Putamen (tissue), 1 donor: ENCODE measurements around the gene PLA2G15.
A peak's percentile ranks its signal among the peaks of the same experiment; 100 is the strongest.

ENCODE experiments used
- DNase-seq: peaks from one replicate; pipeline ENCODE4 v3.0.0-alpha.2; 2016; ENCODE audit warnings: low spot score

PLA2G15 gene

DNA sequence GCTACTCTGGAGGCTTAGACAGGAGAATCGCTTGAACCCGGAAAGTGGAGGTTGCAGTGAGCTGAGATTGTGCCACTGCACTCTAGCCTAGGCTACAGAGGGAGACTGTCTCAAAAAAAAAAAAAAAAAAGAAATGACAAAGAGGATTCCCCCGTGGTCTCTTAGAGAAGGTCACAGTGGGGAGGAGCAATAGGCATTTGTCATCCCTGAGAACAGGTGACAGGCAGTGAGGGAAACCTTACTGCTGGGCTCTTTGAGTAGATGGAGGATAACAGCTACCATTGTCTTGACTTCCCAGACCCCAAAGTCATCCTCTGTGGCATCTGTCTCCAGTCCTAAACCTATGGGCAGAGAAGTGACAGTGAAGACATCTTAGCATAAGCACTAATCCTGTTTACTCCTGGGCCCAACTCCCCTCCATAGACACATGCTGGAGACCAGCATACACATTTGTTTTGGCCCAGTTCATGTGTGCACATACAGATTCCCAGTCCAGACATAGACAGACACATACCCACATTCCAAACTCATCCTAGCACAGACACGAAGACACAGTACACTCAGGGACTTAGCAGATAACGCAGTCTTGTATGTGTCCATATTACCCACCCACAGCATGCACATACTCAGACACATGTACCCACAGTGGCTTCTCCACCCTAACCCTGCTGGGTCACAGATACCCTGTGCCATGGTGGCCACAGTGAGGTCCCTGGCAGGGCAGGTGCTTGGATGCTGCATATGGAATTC lies 11.9 kb upstream of the PLA2G15 start:
- no peak for DNase-seq

DNA sequence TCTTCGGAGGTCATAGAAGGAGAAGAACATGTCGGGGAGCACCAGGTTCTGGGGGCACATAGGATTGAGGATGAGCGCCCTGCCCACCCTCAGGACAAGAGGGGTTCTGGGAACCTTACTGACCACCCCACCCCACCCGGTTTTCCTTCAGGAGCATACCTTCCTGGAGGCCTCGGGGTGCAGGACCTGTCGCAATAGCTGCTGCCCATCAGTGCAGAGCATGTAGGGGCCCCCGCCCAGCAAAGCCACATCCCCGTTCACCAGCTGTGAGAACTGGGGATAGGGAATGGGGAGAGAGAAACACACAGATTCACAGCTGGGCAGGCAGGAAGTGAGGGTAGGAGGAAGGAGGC lies 11.4 kb upstream of the PLA2G15 start:
- no peak for DNase-seq

DNA sequence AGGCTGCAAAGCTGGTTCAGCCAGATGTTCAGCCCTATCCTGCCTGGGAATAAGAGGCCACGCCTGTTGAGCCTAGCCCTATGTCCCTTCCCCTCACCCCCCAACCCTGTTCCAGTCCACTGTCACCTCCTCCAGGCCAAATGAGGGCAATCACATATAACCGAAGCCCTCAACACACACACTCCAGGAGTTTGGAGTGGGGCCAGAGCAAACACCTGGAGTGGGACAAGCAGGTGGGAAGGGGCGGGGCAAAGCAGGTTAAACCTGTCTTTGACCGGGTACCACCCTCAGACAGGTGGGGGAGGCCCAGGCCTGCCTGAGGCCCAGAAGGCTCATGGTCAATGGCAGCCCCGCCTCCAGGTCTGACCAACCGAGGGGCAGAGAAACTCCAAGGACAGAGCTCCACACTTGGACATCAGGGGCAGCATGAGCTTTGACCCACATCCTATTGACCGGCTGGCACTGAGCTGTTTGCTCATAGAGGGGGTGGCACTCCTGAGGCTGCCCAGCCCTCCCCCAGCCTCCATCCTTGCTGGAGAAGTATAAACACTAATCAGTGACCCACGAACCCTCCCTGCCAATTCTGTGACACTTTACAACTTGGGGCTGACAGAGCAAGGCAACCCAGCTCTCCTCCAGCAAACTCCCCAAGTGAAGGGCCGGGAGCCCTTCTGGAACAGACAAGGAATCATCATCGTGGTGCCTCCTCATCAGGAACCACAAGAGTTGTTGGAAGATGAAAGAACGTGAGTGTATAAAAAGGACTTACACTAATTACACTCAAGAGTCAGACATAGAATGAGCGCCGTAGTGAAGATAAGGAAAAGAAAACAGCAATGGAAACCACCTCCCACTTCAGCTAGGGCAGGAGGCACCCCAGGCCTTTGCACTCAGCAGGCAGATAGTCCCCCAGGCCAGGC lies 10.7 kb upstream of the PLA2G15 start:
- no peak for DNase-seq

DNA sequence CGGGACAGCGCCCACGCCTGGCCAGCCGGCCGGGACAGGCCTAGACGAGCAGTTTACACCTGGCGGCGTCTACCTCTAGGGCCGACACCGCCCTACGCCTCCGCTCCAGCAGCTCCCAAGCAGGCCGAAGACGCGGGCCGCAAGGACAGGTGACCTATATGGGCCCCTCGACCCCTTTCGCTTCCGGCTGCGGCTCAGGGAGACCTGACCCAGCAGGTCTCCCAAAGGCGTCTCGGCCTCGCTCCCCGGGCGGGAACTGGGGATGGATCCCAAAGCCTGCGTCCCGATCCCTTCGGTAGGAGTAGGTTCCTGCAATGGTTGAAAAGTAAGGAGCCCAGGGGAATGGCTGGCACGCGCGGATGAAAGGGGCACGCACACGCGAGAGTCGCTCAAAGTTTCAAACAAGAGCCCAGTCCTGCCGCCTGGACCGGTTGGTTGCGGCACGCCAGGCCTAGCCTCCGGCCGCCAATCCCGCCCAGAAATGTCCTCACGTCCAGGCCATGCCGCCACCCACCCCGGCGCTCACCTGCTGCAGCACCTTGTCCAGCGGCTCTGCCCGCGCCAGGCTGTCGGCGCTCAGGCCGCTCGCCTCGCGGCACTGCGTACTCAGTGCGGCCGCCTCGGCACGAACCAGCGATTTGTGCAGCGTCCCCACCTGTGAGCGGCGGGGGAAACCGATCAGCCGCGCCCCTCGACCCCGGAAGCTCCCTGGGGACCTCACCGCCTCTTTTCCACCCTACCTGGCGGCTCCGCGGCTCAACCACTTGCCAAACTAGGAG lies 9.9 kb upstream of the PLA2G15 start:
- no peak for DNase-seq

DNA sequence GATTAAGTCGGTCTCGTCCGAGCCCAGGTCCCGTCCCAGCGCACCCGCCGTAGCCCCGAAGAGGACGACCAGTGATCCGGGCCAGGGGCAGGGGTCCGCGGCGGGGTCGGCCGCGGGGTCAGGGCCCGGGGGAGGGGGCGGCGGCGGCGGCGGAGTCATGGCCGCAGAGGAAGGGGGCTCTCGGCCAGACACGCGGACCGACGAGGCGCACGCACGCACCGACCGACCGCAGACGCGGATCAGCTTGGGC lies 9.4 kb upstream of the PLA2G15 start, which contains the start of gene ESRP2:
Gene ESRP2, minus strand, starts transcription at position 241 of the 250 bp plus-strand sequence. Its CDS starts 82 bp downstream, at position 159.
- no peak for DNase-seq

DNA sequence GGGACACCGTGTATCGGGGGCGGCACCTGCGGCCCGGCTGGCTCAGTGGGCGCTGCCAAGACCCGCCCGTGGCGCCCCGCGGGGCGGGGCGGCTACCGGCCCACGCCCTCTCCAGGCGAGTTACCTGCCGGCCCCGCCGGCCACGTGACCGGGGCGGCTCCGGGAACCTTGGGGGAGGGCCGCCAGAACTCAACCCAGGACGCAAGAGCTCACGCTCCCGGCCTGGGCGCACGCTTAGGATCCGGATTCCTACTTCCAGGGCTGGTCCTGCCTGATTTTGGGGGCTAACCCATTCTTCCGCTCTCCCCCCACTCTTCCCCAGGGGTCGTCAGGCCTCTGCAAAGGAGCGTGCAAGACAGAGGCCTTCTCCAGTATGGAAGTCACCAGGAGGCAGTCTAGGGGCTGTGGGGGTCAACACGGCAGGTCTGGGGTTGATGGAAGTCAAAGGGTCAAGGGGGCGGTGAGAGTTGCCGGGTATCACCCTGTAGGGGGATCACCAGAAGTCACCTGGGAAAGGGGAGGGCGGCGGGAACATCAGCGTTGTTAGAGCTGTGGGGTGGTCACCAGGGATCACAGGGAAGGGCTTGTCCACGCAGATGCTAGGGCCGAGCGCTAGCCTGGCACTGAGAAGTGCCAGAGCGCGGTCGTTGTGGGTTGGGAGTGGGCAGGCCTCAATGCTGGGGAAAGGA lies 8.9 kb upstream of the PLA2G15 start:
- DNase-seq: no peak

DNA sequence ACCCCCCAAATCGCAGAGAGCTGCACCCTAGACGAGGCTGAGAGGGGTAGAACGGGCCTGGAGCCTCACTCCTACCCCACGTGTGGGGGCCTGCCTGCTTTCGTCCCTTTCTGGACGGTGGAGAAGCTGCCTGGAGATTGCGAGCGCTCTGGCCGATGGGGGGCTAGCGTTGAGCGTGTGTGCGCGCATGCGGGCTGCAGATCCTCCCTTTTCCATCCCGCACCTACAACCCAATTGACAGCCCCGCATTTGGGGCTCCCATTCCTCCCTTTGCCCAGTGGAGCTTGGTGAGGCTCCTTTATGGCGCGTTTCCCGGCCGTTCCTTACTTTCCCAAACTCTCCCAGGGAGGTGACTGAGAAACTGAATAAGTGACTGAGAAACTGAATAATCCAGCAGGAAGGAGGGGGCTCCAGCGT lies 8.3 kb upstream of the PLA2G15 start:
- DNase-seq: no peak

DNA sequence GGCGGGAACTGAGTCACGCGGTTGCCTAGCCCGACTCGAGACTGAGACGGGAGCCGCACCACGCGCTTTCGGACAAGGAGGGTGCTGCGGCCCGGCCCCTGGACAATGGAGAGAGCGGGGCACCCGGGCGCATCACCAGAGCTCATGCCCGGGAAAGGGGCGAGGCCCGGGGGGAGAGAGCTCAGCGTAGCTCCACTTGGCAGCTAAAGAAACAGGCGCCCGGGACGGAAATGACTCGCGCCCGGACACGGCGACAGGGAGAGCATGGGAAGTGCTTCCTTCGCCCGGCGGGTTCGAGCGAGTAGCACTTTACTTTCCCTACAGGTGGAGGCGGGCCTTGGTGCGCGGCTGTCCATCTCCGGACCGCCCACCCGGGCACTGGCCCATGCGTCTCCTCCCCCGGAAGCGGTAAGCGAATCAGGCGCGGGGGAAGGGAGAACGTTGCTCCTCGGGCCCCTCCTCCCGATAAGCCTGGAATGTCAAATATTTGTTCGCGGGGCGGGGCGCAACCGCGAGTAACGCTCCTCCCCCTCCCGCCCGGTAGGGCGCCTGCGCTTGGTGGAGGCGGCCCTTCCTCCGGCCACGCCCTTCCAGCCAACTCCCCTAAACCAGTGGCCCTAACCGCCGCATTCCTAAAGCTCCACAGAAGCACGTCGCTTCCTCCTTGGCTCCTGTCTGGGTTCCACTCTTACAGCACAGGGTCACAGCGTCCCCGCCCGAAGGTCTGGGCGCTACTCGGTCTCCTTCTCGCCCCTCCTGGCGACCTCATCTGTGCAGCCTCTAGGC lies 7.7 kb upstream of the PLA2G15 start:
- DNase-seq: peak; percentile 94

DNA sequence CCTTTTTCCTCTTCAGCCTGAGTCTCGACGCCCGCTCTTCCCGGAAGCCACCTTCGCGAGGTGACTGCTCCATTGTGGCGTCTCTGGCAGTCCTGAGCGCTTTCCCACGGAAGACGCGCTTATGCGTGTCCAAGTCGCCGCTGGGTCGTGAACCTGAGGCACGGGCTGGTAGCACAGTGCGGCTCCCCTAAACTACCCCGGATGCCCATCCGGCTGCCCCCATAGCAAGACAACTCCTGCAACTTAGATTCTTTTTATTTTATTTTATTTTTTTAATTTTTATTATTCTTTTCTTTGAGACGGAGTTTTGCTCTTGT lies 7.2 kb upstream of the PLA2G15 start:
- DNase-seq: no peak

DNA sequence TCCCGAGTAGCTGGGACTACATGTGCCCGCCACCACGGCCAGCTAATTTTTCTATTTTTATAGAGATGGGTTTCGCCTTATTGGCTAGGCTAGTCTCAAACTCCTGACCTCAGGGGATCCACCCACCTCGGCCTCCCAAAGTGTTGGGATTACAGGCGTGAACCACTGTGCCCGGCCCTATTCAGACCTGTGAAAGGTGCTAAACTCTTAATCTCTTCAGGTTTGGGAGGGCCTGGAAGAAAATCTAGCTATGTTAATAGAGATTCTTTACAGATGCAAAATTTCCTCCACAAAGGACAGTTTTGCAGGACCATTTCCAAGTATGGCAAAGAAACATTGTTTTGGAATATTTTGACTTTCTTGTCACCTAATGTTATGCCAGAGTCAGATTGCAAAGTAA lies 3.1 kb upstream of the PLA2G15 start:
- DNase-seq: no peak

DNA sequence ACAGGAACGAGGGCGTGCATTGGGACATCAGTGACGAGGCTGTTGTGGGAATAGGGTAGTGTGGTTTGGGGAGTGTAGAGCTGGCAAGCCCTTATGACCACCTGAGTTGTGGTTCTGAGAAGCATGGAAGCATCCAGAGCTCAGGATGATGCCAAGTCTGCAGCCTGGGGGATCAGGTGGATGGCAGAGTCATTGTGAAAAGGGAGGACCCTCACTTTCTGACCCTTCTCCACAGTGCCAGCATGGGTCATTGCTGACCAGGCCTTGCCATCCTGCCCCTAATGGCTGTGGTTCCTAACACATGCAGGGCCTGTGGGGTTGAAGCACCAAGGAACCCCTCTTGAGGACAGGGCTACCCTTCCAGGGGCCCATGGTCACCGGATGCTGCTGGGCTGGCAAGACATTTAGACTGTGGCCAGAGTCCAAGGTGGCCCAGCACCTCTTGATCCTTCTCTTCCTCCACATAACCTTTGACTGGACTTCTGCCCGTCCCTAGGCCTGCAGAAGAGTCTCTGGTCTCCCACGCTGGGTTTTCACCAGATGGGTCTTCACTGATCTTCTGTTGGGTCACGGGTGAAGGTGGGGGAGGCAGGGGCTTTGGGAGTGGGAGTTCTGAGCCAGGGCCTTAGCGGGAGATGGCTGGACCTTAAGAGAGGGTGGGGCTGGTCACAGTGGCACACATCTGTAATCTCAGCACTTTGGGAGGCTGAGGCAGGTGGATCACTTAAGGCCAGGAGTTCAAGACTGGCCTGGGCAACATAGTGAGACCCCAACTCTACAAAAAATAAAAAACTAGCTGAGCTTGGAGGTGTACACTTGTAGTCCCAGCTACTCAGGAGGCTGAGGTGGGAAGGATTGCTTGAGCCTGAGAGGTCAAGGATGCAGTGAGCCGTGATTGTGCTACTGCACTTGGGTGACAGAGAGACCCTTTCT lies 2.0 kb upstream of the PLA2G15 start:
- no peak for DNase-seq

DNA sequence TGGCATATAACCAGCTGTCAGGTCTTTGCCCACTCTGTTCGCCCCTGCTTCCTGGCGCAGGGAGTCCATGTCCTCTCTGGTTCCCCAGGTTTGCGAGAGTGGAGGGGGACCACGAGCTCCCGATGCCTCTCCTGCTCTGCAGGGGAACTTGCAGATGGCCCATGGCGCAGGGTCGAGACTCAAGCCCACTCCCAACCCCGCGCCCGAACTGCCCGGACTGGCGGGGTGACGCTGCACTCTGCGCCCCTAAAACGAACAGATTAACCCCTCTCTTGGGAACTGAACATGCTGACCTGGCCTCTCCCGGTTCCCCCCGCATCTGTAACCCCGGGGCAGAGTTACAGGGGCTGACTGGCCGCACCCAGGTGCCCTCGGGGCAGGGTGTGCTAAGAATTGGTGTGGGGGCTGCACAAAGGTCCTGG lies 681 bp upstream of the PLA2G15 start:
- DNase-seq: no peak

DNA sequence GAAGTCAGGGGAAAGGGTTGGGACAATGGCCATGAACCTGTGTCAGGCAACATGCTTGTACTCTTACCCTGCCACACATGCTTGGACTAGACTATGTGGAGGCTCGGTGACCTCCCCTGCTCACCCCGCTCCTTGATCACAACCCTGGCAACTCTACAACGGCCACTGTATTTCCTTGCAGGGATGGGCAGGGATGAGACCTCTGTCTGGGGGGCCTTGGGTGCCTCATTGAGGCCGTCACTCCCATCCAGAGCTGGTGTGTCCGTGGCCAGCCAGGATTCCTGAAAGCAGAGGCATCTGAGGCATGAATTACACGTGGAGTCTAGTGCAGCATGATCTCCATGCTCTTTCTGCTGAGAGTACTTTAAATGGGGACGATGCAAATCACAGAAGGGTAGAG lies 948 bp downstream of the PLA2G15 start:
- DNase-seq: no peak

DNA sequence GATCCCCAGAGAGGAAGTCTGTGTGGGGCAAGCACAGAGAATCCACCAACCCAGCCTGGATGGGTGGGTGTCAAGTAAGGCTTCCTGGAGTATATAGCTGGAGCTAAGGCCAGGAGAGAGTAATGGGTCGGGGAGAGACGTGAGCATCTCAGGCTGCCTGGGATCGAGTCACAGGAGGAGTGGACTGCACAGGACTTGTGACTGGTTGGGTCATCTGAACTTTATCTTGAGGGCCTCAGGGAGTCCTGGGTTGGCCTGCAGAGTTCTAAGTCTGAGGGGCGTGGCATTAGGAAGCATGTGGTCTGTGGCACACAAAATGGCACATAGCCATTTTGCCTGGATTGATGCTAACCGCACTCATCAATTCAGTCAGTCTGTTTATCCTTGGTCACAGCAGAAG lies 1.5 kb downstream of the PLA2G15 start:
- no peak for DNase-seq

DNA sequence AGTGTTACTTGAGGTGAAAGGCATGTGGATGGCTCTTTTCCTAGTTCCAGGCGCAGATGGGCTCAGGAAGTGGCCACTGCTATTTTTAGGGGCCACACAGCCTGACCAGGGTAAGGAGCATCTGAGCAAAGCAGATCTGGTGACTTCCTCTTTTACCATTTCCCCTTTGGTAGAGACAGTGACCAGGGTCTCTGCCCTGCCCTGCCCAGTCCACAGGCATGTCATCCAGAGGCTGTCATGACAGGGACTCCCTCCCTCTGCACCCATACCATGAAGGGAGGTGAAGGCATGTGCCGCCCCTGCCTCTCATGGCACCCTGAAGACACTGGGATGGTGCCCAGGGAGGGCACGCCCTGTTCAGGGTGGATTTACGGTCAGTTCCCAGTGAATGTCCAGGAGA lies 2.2 kb downstream of the PLA2G15 start:
- DNase-seq: no peak

DNA sequence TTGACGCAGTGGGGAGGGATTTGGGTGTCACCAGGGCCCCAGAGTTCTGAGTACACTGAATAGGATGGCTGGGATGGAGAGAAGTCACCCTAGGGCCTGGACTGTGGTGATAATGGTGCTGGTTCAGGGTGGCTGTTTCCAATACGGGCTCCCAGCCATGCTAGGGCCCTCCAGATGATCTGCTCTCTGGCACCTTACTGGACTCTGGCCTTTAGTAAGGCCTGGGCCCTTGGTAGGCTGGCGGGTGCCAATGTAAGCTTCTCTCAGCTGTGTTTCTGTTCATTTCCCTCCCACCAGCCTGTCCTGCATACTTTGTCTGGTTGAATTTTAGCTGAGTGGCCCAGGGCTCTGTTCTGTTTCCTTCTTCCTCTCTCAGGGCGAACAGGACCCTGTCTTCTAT lies 2.8 kb downstream of the PLA2G15 start:
- no peak for DNase-seq

DNA sequence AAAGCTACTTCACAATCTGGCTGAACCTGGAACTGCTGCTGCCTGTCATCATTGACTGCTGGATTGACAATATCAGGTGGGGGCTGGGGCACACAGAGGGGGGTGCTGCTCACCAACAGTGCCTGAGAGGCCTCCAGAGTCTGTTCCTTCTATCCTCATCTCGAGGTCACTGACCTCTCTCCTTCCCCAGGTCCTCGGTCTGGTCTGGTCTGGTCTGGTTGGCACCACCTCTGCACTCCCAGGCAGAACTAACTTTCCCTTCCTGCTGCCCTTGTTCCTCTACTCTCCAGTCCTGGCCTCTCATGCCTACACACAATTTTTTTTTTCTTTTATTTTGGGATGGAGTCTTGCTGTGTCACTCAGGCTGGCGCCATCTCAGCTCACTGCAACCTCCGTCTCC lies 4.2 kb downstream of the PLA2G15 start:
- no peak for DNase-seq

DNA sequence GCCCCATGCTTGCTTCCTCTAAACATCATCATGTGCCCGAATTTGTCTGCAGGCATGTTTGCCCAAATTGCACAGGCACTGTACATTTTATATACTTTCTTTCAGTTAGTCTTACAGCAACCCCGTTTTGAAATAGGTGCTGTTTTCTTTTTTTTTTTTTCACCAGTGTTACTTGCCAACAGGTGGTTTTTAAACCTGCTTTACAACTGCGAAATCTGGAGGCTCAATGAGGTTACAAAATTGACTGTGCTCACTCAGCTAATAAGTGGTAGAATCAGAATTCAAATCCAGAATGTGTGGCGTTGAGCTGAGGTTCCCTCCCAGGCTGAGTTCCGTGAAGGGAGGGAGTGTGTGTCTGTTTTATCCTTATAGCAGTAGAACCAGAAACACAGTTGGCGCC lies 5.8 kb downstream of the PLA2G15 start:
- no peak for DNase-seq

DNA sequence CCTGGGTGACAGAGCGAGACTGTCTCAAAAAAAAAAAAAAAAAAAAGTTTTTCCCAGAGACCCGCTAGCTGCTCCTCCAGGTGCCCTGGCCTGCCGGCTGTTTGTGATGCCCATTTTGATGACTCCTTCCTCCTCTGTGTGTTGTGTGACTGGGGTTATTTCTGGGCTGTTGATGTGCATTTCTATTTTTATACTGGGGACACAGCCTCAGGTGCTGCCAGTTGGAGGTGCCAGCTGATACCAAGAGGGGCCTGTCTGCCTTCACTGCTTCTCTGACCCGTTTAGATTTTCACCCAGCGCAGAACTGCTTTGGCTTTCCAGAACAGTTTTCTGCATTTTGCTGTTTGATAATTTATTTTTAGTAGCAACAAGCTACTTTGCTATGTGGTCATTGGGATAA lies 6.7 kb downstream of the PLA2G15 start:
- no peak for DNase-seq

DNA sequence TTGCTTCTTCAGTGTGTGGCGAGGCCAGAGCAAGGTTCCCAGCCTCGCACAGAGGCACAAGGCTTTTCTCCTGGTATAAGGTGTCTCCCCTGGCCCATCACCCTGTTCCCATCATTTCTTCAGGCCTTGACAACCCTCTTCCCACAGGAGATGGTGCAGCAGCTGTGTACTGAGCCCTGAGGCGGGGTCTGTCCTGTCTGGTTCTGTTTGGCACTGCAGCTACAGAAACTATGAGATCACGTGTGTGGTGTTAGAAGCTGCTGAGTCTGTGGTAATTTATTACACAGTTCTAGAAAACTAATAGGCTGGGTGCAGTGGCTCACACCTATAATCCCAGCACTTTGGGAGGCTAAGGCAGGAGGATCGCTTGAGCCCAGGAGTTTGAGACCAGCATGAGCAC lies 7.2 kb downstream of the PLA2G15 start:
- DNase-seq: no peak

DNA sequence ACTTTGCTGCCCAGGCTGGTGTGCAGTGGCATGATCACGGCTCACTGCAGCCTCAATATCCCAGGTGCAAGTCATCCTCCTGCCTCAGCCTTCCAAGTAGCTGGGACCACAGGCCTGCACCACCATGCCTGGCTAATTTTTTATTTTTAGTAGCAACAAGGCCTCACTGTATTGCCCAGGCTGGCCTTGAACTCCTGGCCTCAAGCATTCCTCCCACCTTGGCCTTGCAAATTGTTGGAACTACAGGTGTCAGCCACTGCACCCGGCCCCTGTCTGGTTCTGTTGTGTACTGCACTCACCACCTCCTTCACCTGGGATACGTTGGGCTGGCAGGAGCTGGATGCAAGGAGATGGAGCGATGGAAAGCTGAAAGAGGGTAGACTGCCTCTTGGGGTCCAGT lies 8.5 kb downstream of the PLA2G15 start:
- no peak for DNase-seq
